Panc1 (cell line): ENCODE measurements around the gene HHIP.

Experiments
- CTCF ChIP-seq: fragments of 450-650 bp; IDR thresholded peaks from 2 replicates; pipeline ENCODE4 v1.5.1; 2017; ENCODE audit warnings: mild to moderate bottlenecking
- POLR2AphosphoS5 ChIP-seq: IDR thresholded peaks from 2 replicates; pipeline ENCODE4 v1.6.1; 2012; ENCODE audit warnings: mild to moderate bottlenecking, low read depth, low read length, moderate library complexity
- REST ChIP-seq, 2 experiments: IDR thresholded peaks; 2 replicates each; pipeline ENCODE4 v1.6.1; 2011 to 2012; ENCODE audit warnings: low read depth in 2 of 2, control low read depth in 1 of 2, low read length in 1 of 2, mild to moderate bottlenecking in 1 of 2, moderate library complexity in 1 of 2; ENCODE audit not compliant: insufficient read depth in 1 of 2
- SIN3A ChIP-seq: IDR thresholded peaks from 2 replicates; pipeline ENCODE4 v1.6.1; 2012; ENCODE audit warnings: low read depth, mild to moderate bottlenecking, low read length, moderate library complexity, borderline replicate concordance; ENCODE audit not compliant: insufficient read depth
- TCF7L2 ChIP-seq: IDR thresholded peaks from 2 replicates; pipeline ENCODE4 v1.6.1; 2011; ENCODE audit warnings: mild to moderate bottlenecking, low read depth, low read length, inconsistent platforms

GRCh38 chr4:144663834-144664475, 18.0 kb downstream of the HHIP start:
- TF ChIP-seq CTCF, result no peak
- no peak for TF ChIP-seq REST (IDR thresholded peaks at IDR 0.05; ENCODE audit: insufficient read depth in 1 of 2, low read depth in 2 of 2, low read length in 1 of 2)
- no peak for TF ChIP-seq SIN3A
- no peak for TF ChIP-seq POLR2AphosphoS5
- TF ChIP-seq TCF7L2, result no peak
